ENCODE data around the gene HMBS. TPM values are rescaled to one million over a fixed set of nuclear protein-coding genes. Genes with fewer than 3 reads are reported as not detected.
"Not testable (repeated sequence)": the region's sequence is repeated elsewhere in the genome, so short reads cannot be mapped to it uniquely, and the experiment has no call there.

HMBS gene
- total RNA-seq, 6 experiments from 2014 or later = 11.3 to 35.3 (median 14.6) TPM

GRCh38 chr11:119130662-119131061 is 46.0 kb downstream of the HMBS start:
- intact Hi-C loops (cut with DNase I) = no loop called here
- WGBS (ENCODE audit: insufficient coverage, low coverage, low lambda C conversion rate, missing lambda C conversion rate) = 86% methylated on average over 1 of the region's 3 CpGs
- Histone ChIP-seq H3K27me3 (no peaks in the 10 kb centered on the region), H3K4me1 (peaks cover 0 to 1% (median under 1%) of the 10 kb centered on the region in 4 donors), H3K9me3 (no peaks in the 10 kb centered on the region), H3K4me3 (no peak overlapping the region), H3K27ac (peak overlapping the region in 2 of 3 donors; percentile 4 to 31), H3K36me3 (peaks cover 0 to 67% (median 26%) of the 10 kb centered on the region in 4 donors)
- no peak for TF ChIP-seq POLR2A (IDR thresholded peaks at IDR 0.05)
- DNase-seq (peak in 2 of 3 donors; percentile 45 to 56), ATAC-seq (peak; percentile 76 to 85 (median 80))

DNA sequence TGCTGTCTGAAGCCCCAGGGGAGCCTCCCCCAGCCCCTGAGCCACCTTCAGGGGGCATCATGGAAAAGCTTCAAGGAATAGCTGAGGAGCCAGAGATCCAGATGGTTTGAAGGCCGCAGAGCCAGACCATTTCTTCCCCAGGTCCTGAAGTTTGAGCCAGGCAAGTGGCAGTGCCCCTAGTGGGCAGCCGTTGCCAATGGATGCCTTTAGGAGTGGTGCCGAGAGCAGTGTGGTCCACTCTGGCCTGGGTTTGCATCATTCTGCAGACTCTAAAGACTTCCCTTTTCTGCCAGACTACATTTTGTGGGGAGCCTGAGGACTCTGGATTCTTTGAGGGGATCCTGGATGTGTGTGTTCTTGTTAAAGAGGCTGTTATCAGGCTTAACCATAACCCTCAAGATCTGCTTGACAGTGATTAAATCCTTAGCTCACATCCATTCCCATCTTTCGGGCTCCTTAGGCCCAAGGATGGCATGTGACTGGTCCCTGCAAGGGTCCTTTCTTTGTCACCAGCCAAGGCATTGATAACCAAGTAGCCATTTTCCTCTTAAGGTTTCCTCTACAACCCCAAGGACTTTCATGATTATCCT is 49.8 kb downstream of the HMBS start:
- H3K36me3 ChIP-seq = peaks cover 0 to 53% (median 22%) of the 10 kb centered on the region in 4 donors
- TF ChIP-seq CTCF (IDR thresholded peaks at IDR 0.05) (peak in 3 of 4 donors; percentile 41 to 49 (median 41)), POLR2A (IDR thresholded peaks at IDR 0.05) (no peak)
- no peaks in the 10 kb centered on the region for H3K9me3 ChIP-seq
- DNase-seq (no peak), ATAC-seq (peak; percentile 46 to 52 (median 50))
- H3K4me1 ChIP-seq = no peaks in the 10 kb centered on the region
- H3K27ac ChIP-seq = no peak overlapping the region
- no peaks in the 10 kb centered on the region for H3K27me3 ChIP-seq
- intact Hi-C loops (cut with DNase I) = no loop called here
- WGBS (ENCODE audit: insufficient coverage, low coverage, low lambda C conversion rate, missing lambda C conversion rate) = 94% methylated on average over 2 of the region's 4 CpGs
- no peak overlapping the region for H3K4me3 ChIP-seq

DNA sequence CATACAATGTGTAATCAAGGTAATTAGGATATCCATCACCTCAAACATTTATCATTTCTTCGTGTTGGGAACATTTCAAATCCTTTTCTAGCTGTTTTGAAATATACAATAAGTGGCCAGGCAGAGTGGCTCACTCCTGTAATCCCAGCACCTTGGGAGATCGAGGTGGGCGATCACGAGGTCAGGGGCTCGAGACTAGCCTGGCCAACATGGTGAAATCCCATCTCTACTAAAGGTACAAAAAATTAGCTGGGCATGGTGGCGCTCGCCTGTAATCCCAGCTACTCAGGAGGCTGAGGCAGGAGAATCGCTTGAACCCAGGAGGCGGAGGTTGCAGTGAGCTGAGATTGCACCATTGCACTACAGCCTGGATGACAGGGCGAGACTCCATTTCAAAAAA is 54.6 kb downstream of the HMBS start:
- H3K9me3 ChIP-seq; H3K36me3 ChIP-seq; DNase-seq; intact Hi-C loops (cut with DNase I); H3K27me3 ChIP-seq; H3K4me3 ChIP-seq; ATAC-seq; H3K27ac ChIP-seq; H3K4me1 ChIP-seq: not testable (repeated sequence)
- 82% methylated on average over 10 of the region's 10 CpGs for WGBS (ENCODE audit: insufficient coverage, low coverage, low lambda C conversion rate, missing lambda C conversion rate)

Other genes with a start within 250 kb of the HMBS start
- under 1 TPM in 2 of 6 experiments, not detected in 4; 0.07 TPM for gene CXCR5, start 201.0 kb upstream of the HMBS start, total RNA-seq
- 10 to 100 TPM; 10.2 to 22.5 (median 19.8) TPM for gene BCL9L, start 159.0 kb upstream of the HMBS start, total RNA-seq
- gene UPK2, start 128.6 kb upstream of the HMBS start, total RNA-seq = not detected
- not detected for gene FOXR1, start 113.1 kb upstream of the HMBS start, total RNA-seq
- gene CENATAC, start 86.7 kb upstream of the HMBS start, total RNA-seq = 10 to 100 TPM; 11.5 to 16.7 (median 13.0) TPM
- gene RPS25, start 66.5 kb upstream of the HMBS start, total RNA-seq = 100 to 1,000 TPM; 326 to 822 (median 376) TPM
- gene TRAPPC4, start 66.1 kb upstream of the HMBS start, total RNA-seq = 10 to 100 TPM; 17.2 to 46.3 (median 33.4) TPM
- gene SLC37A4, start 54.0 kb upstream of the HMBS start, total RNA-seq = 100 to 1,000 TPM in 4 of 6 experiments, 10 to 100 TPM in 2; 78.5 to 177 (median 147) TPM
- 100 to 1,000 TPM; 107 to 202 (median 171) TPM for gene HYOU1, start 27.7 kb upstream of the HMBS start, total RNA-seq
- 10 to 100 TPM in 4 of 6 experiments, 1 to 10 TPM in 2; 8.5 to 18.3 (median 11.3) TPM for gene VPS11, start 17.1 kb upstream of the HMBS start, total RNA-seq
- 10 to 100 TPM; 29.8 to 55.5 (median 41.6) TPM for gene DPAGT1, start 17.0 kb downstream of the HMBS start, total RNA-seq
- gene C2CD2L, start 22.5 kb downstream of the HMBS start, total RNA-seq = 1 to 10 TPM; 5.4 to 9.7 (median 6.5) TPM
- gene HINFP, start 36.7 kb downstream of the HMBS start, total RNA-seq = 10 to 100 TPM in 4 of 6 experiments, 1 to 10 TPM in 2; 6.4 to 13.6 (median 10.7) TPM
- gene ABCG4, start 64.2 kb downstream of the HMBS start, total RNA-seq = under 1 TPM in 4 of 6 experiments, not detected in 2; 0.04 to 0.22 (median 0.09) TPM
- 10 to 100 TPM in 4 of 6 experiments, 1 to 10 TPM in 2; 8.1 to 13.2 (median 10.9) TPM for gene NLRX1, start 83.8 kb downstream of the HMBS start, total RNA-seq
- under 1 TPM in 1 of 6 experiments, not detected in 5; 0.32 TPM for gene NHERF4, start 100.6 kb downstream of the HMBS start, total RNA-seq
- 1 to 10 TPM; 3.1 to 7.1 (median 4.6) TPM for gene CBL, start 121.5 kb downstream of the HMBS start, total RNA-seq
- gene MCAM, start 232.2 kb downstream of the HMBS start, total RNA-seq = 10 to 100 TPM in 4 of 6 experiments, 1 to 10 TPM in 2; 1.8 to 28.7 (median 12.5) TPM
- 10 to 100 TPM; 12.9 to 18.1 (median 15.1) TPM for gene RNF26, start 249.6 kb downstream of the HMBS start, total RNA-seq